Measurements from ENCODE around the gene DNAL1. TPM values are rescaled to one million over a fixed set of nuclear protein-coding genes. Genes with fewer than 3 reads are reported as not detected.

Gene DNAL1
- total and polyA plus RNA-seq, 2 of the 13 experiments (the other 11 are each of a cell fraction or from before 2014, with no cell fraction given): 1.4 to 13.3 TPM

DNA sequence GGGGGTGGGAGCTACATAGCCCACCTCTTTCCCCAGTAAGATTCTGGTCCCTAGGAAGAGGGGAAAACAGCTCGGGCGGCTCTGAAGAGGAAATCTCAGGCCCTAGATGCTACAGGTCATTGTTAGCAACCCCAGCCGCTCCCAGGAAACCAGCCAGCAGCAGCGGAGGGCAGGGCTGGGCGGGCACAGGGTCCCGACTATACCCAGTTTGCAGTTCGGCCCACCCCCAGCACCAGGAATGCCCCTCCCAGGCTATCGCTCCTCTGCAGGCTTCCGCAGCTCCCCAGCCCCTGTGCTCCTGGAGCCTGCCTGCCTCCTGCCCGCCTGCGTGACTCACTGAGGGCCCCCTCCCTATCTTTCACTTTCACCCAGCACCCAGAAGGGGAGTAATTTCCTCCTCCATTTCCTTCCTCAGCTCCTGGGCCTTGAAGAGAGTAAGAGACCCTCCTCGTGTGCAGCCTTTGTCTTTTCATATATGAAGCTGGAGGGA is 96.6 kb downstream of the DNAL1 start (continued):
- no peak for TF ChIP-seq SOX6 (IDR thresholded peaks at IDR 0.05)
- TF ChIP-seq SOX6 (CRISPR knock-in tag; IDR thresholded peaks at IDR 0.05): no peak
- no peak for TF ChIP-seq MAFG (CRISPR knock-in tag; IDR thresholded peaks at IDR 0.05)
- TF ChIP-seq ELF3 (CRISPR knock-in tag; IDR thresholded peaks at IDR 0.05): peak; percentile 53; the same call in 1 of the 2 replicates
- TF ChIP-seq SALL2 (CRISPR knock-in tag; IDR thresholded peaks at IDR 0.05): no peak
- TF ChIP-seq TEAD3 (CRISPR knock-in tag; optimal IDR thresholded peaks at IDR 0.05; ENCODE audit: borderline replicate concordance): no peak
- TF ChIP-seq, protein P1, sequence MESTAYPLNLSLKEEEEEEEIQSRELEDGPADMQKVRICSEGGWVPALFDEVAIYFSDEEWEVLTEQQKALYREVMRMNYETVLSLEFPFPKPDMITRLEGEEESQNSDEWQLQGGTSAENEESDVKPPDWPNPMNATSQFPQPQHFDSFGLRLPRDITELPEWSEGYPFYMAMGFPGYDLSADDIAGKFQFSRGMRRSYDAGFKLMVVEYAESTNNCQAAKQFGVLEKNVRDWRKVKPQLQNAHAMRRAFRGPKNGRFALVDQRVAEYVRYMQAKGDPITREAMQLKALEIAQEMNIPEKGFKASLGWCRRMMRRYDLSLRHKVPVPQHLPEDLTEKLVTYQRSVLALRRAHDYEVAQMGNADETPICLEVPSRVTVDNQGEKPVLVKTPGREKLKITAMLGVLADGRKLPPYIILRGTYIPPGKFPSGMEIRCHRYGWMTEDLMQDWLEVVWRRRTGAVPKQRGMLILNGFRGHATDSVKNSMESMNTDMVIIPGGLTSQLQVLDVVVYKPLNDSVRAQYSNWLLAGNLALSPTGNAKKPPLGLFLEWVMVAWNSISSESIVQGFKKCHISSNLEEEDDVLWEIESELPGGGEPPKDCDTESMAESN (CRISPR knock-in tag; conservative IDR thresholded peaks at IDR 0.05): no peak
- no peak for TF ChIP-seq ZNF576 (CRISPR knock-in tag; IDR thresholded peaks at IDR 0.05)
- no peak for TF ChIP-seq NFIC (IDR thresholded peaks at IDR 0.05; ENCODE audit: low read length)
- TF ChIP-seq ZBTB8A (CRISPR knock-in tag; IDR thresholded peaks at IDR 0.05; ENCODE audit: borderline replicate concordance, low read depth): no peak
- no peak for TF ChIP-seq PHF20 (CRISPR knock-in tag; IDR thresholded peaks at IDR 0.05)
- TF ChIP-seq ZNF224 (CRISPR knock-in tag; IDR thresholded peaks at IDR 0.05): no peak
- TF ChIP-seq PATZ1 (CRISPR knock-in tag; IDR thresholded peaks at IDR 0.05): peak; percentile 89
- TF ChIP-seq, protein P2, sequence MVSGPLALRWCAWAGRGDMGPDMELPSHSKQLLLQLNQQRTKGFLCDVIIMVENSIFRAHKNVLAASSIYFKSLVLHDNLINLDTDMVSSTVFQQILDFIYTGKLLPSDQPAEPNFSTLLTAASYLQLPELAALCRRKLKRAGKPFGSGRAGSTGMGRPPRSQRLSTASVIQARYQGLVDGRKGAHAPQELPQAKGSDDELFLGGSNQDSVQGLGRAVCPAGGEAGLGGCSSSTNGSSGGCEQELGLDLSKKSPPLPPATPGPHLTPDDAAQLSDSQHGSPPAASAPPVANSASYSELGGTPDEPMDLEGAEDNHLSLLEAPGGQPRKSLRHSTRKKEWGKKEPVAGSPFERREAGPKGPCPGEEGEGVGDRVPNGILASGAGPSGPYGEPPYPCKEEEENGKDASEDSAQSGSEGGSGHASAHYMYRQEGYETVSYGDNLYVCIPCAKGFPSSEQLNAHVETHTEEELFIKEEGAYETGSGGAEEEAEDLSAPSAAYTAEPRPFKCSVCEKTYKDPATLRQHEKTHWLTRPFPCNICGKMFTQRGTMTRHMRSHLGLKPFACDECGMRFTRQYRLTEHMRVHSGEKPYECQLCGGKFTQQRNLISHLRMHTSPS (CRISPR knock-in tag; IDR thresholded peaks at IDR 0.05; ENCODE audit: low read depth): 0 out of 2 replicates have a peak, but pooled peaks have one; percentile 26
- TF ChIP-seq, protein P3, sequence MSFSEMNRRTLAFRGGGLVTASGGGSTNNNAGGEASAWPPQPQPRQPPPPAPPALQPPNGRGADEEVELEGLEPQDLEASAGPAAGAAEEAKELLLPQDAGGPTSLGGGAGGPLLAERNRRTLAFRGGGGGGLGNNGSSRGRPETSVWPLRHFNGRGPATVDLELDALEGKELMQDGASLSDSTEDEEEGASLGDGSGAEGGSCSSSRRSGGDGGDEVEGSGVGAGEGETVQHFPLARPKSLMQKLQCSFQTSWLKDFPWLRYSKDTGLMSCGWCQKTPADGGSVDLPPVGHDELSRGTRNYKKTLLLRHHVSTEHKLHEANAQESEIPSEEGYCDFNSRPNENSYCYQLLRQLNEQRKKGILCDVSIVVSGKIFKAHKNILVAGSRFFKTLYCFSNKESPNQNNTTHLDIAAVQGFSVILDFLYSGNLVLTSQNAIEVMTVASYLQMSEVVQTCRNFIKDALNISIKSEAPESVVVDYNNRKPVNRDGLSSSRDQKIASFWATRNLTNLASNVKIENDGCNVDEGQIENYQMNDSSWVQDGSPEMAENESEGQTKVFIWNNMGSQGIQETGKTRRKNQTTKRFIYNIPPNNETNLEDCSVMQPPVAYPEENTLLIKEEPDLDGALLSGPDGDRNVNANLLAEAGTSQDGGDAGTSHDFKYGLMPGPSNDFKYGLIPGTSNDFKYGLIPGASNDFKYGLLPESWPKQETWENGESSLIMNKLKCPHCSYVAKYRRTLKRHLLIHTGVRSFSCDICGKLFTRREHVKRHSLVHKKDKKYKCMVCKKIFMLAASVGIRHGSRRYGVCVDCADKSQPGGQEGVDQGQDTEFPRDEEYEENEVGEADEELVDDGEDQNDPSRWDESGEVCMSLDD (CRISPR knock-in tag; IDR thresholded peaks at IDR 0.05; ENCODE audit: borderline replicate concordance): no peak
- TF ChIP-seq RAD21 (CRISPR knock-in tag; IDR thresholded peaks at IDR 0.05): no peak
- no peak for TF ChIP-seq MAZ (IDR thresholded peaks at IDR 0.05; ENCODE audit: borderline replicate concordance, low read depth, low read length)
- 0 out of 2 replicates have a peak, but pooled peaks have one; percentile 39 for TF ChIP-seq MAZ (CRISPR knock-in tag; IDR thresholded peaks at IDR 0.05; ENCODE audit: low read depth)
- TF ChIP-seq KDM5B (CRISPR knock-in tag; IDR thresholded peaks at IDR 0.05; ENCODE audit: borderline replicate concordance): no peak
- peak; percentile 34 for TF ChIP-seq XRCC5 (optimal IDR thresholded peaks at IDR 0.05; ENCODE audit: low read length)
- TF ChIP-seq STAT5B (CRISPR knock-in tag; IDR thresholded peaks at IDR 0.05): no peak
- TF ChIP-seq ZFX (CRISPR knock-in tag; IDR thresholded peaks at IDR 0.05; ENCODE audit: low read depth): peak; percentile 21; the same call in 1 of the 2 replicates

Measured in HepG2 (cell line).